H1 (cell line): Measurements from ENCODE around the gene F3. TPM values are rescaled to one million over a fixed set of nuclear protein-coding genes. Genes with fewer than 3 reads are reported as not detected.

Experiments used
- BRCA1 ChIP-seq: IDR thresholded peaks from 2 replicates; pipeline ENCODE4 v1.6.1; 2012; ENCODE audit warnings: low read depth, low read length, improper control_type of control experiment
- CREB1 ChIP-seq: IDR thresholded peaks from 2 replicates; pipeline ENCODE4 v1.6.1; 2012; ENCODE audit warnings: inconsistent platforms
- EGR1 ChIP-seq: IDR thresholded peaks from 2 replicates; pipeline ENCODE4 v1.6.1; 2011; ENCODE audit warnings: low read depth, low read length, borderline replicate concordance
- SAP30 ChIP-seq: fragments of 300-600 bp; sonication (generic); IDR thresholded peaks from 2 replicates; pipeline ENCODE4 v1.7.1; 2012; ENCODE audit warnings: low read length, moderate library complexity, mild to moderate bottlenecking, inconsistent platforms; ENCODE audit not compliant: insufficient read depth, insufficient replicate concordance
- TAF7 ChIP-seq: optimal IDR thresholded peaks from 2 replicates; pipeline ENCODE3; 2011; ENCODE audit warnings: low read depth, mild to moderate bottlenecking, inconsistent platforms, low read length, moderate library complexity, borderline replicate concordance
- polyA plus RNA-seq, 7 experiments: library from polyadenylated mRNA; depleted of rRNA in 3 of 7; stranded (reverse) in 5 of 7; unstranded in 2 of 7; fragments of >200 nt in 5 of 7; fragments of 200-250 nt in 2 of 7; gene quantifications; 1 replicate in 5 of 7; 2 replicates in 1 of 7; 4 replicates in 1 of 7; pipeline versions ENCODE4 v1.2.1 to v1.2.3, GENCODE V29; 2011 to 2013; ENCODE audit warnings: missing spikeins in 2 of 7, mixed read lengths in 2 of 7
- total RNA-seq: library from RNA; stranded (reverse); fragmentation: NEBNext Ultra II Directional; extraction: Animal tissue kit (Norgen Biotek cat#: 25700); gene quantifications from 2 replicates; pipeline ENCODE4 v1.2.1, GENCODE V29; 2021

The F3 gene
- total and polyA plus RNA-seq, 2 of the 8 experiments (the other 6 are each of a cell fraction or from before 2014, with no cell fraction given): 2.6 to 8.6 TPM

- TF ChIP-seq SAP30 (no peak), TAF7 (no peak), BRCA1 (no peak), EGR1 (no peak), CREB1 (no peak)
These were observed 11.8 kb upstream of the F3 start (continued) for GRCh38 chr1:94553323-94553730.
